HG02870 (cell line): ENCODE measurements around the gene POP4.

Experiments
- ATAC-seq: cut with Tn5 transposase; IDR thresholded peaks from one replicate; pipeline ENCODE4 v1.9.1; 2021; ENCODE audit warnings: mild to moderate bottlenecking, moderate library complexity; ENCODE audit not compliant: unreplicated experiment

POP4 gene

DNA sequence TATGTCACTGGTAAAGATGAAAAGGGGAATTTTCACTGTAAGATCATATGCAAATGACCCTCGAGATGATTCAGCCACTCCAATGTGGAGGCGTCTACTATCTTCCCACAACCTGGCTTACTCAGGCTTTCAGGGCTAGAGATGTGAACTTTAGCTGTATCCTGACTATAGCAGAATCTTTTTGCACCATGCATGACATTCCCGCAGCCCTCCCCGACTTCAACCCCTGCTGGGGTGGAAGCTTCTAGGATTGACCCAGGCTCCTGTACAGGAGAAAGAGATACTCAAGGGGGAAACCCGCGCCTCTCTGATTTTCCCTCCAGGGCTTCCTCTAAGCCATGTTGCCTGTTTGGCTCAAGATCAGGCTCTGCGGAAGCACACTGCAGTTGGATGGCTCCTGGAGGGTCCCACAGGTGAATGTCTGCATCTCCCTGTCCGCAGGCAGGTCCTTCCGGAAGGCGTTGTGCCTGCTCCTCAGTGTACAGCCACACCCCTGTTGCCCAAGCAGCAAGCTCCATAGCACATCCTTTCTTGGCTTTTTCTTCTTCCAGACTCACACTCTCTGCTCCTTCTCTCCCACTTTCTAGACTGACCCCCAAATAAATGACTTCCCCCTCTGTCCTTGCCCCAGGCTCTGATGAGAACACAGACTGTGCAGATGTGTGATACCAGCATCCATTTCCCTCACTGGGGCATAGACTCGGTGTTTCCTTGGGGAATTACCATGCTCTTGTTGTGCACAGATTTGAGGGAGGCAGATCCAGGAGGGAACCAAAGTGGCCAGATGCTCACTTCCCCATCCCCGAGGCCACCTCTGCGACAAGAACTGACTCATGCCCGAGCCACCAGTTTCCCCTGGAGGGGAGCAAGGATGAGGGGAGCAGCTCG, 29.1 kb upstream of the POP4 start:
- peak; percentile 85 for ATAC-seq

- no peak for ATAC-seq
These were observed 28.5 kb upstream of the POP4 start for GRCh38 chr19:29577649-29577963.

- ATAC-seq: no peak
These were observed 27.7 kb upstream of the POP4 start for GRCh38 chr19:29578349-29578748.

DNA sequence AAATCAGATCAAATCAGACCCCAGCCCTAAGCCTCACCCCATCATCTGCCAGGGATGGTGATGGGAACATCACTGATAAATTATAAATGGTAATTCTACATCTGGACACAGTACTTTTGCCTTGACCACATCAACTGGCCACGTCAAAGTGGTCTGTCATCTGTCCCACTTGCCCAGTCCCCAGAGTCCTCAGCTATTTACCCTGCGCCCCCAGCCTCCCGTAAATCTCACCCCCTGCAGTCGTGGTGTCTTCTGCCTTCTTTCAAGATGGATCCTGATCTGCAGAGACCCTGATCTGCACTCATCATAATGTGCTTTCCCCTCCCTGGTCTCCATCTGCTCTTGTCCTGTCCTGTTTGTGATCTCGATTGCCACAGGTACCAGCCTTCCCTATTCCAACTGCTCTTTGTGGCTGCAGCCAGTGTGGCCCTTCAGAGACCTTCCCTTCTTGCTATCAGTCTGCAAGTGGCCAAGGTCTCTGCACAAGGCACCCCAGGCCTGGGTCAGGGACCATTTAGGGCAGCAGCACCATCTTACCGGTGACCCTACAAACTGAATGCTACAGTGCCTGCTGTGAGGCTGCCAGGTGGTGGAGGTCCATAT, 26.7 kb upstream of the POP4 start:
- ATAC-seq: no peak

- no peak for ATAC-seq
These were observed 24.7 kb upstream of the POP4 start for GRCh38 chr19:29581398-29581797.

GRCh38 chr19:29583196-29583999, 22.7 kb upstream of the POP4 start:
- no peak for ATAC-seq

GRCh38 chr19:29586401-29586800, 19.7 kb upstream of the POP4 start:
- ATAC-seq: no peak

DNA sequence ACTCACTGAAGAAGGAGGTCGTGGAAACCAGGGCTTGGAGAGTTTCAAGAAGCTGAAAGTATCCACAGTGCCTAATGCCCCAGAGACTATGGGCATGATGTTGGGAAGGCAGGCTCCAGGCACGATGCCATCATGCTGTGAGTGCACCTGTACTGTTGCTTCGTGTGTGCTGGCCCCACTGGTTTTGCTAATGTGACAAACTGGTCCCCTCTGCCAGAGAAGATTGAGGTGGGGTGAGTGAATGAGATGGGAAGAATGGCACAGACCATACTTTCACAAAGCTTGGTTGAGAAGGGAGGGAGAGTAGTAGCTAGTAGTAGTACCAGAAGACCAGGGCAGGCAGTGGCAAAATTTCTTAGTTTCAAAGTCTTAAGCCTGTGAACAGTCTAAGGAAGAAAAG, 19.0 kb upstream of the POP4 start:
- no peak for ATAC-seq

- peak; percentile 99 for ATAC-seq
These were observed 18.5 kb upstream of the POP4 start for GRCh38 chr19:29587518-29587986.

- no peak for ATAC-seq
These were observed 18.0 kb upstream of the POP4 start for GRCh38 chr19:29588095-29588494.

- ATAC-seq: no peak
These were observed 15.8 kb upstream of the POP4 start for GRCh38 chr19:29590278-29590677.

GRCh38 chr19:29591670-29592069, 14.4 kb upstream of the POP4 start:
- no peak for ATAC-seq

DNA sequence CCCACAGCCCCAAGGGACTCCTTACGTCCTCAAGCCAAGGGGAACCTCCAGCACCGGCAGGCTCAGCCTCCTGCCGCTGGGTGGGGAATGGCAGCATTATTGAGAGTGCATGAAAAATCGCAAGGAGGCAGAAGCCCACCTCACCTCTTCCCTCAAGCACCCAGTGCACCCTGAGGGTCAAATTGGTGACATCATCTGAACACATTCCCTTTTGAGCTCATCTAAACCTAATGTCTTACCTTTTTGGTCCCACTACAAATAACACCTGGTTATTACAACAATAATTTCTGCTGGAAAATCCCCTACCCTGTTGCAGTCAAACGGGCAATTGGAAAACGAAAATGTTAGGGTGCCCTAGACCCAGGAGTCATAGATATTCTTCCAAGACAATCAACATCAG, 12.2 kb upstream of the POP4 start:
- no peak for ATAC-seq

- ATAC-seq: no peak
These were observed 9.9 kb upstream of the POP4 start for GRCh38 chr19:29596080-29596727.

DNA sequence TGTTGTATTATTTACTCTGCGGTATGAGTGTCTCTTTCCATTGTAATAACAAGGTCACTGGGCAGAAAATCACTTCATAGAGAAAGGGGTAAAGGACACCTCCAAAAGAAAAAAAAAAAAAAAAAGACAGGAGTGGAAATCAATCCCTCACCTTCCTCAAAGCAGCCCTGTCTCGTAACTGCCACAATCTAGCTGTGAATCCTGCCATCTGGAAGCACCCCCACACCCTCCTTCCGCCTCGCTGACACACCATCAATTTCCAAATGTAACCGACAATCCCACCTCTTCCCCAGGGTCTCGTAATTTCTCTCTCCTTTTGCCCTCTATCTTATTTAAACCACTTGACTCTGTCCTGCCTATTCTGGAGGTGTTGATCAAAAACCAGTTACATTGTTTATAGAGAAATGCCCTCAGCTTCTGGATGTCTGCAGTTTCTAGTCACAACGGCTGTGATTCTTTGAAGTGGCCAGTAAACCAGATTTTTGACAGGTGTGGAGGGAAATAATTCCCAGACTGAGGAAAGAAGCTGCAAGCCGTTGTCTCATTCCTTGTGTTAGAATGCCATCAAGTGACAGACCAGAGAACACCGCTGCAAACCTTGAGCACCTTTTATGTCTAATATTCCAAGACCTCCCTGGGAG, 9.1 kb upstream of the POP4 start:
- ATAC-seq: no peak

GRCh38 chr19:29598036-29598435, 8.0 kb upstream of the POP4 start:
- ATAC-seq: no peak

DNA sequence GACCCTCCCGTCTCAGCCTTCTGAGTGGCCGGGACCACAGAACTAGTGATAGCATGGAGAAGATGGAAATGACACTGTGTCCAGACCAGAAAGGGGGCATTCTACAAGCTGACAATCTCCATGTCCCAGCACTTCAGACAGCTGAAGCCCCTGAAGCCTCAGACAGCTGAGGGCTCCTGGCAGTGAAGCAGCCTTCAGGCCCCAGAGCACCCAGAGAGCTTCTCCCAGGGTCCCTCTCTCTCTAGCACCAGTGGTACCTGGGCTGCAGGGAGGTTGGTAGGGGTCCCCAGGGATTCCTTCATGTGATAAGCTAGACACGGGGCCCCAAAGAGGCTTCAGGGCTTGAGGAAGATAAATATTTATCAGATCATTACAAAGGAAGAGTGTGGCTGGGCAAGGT, 7.6 kb upstream of the POP4 start:
- ATAC-seq: no peak

GRCh38 chr19:29603308-29603707, 2.8 kb upstream of the POP4 start:
- ATAC-seq: no peak

DNA sequence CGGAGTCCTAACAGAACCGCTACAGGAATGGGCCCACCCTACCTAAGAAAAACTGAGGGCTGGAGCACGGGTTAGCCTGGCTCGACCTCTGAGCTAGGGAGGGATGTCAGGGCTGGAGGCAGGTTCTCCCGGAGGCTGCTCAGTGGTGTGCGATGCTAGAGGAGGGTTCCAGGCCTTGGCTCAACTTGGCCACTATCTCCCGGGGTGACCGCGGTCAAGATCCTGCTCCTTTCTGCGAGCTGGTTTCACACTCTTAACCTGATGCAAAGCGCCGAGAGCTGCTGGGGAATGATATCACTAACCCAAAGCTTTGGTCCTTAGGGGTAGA, 301 bp downstream of the POP4 start:
- ATAC-seq: peak; percentile 6

DNA sequence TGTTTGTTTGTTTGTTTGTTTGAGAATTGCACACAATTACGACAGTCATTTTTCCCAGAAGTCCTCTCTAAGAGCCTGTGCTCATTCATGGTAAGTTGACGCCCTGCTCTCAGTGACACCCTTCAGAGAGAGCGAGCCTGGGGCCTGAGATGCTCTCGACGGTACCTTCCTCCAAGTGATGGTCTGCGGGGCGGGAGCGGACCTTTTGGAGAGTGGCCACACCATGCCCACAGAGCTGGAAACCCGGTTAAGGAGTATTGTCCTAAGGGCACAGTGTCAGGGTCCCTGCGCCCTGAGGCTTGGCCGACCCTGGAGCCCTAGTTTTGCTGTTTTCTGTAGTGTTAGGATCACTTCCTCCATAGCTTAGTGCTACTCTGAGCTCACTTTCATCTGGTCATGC, 3.6 kb downstream of the POP4 start:
- no peak for ATAC-seq

GRCh38 chr19:29610213-29610573, 4.1 kb downstream of the POP4 start:
- ATAC-seq: no peak
